MCF 10A (cell line): ENCODE measurements around the gene OR8B4. TPM values are rescaled to one million over a fixed set of nuclear protein-coding genes. Genes with fewer than 3 reads are reported as not detected.

ENCODE experiments used
- BruUV-seq: library from RNA; stranded (reverse); fragments of 400-500 nt; replicated peaks from 2 replicates; lab custom pipeline; 2021; lab: Mats Ljungman, UMichigan
- CTCF ChIA-PET: fragments of 300-600 bp; sonication (Branson Sonifier 250); formaldehyde crosslinking; extraction: SDS; loops from one replicate; lab custom pipeline; 2021; ENCODE audit warnings: antibody characterized with exemption, inconsistent platforms; lab: Yijun Ruan, JAX
- POLR2A ChIA-PET: fragments of 300-600, 350-650 bp; sonication (Branson Sonifier 250); formaldehyde crosslinking; extraction: SDS; loops from one replicate; lab custom pipeline; 2020; ENCODE audit warnings: antibody characterized with exemption, inconsistent platforms; lab: Yijun Ruan, JAX
- DNase-seq: peaks from one replicate; pipeline ENCODE4 v3.0.0-alpha.2; 2018; ENCODE audit not compliant: unreplicated experiment
- H3K27ac Mint-ChIP-seq: one replicate; pipeline ENCODE4 v1.8.0; 2022; ENCODE audit warnings: mild to moderate bottlenecking, low read depth, mixed read lengths; ENCODE audit not compliant: unreplicated experiment
- H3K27me3 Mint-ChIP-seq: one replicate; pipeline ENCODE4 v1.8.0; 2022; ENCODE audit warnings: mixed read lengths; ENCODE audit not compliant: insufficient read depth, unreplicated experiment
- H3K36me3 Mint-ChIP-seq: one replicate; pipeline ENCODE4 v1.8.0; 2022; ENCODE audit warnings: mild to moderate bottlenecking, moderate library complexity, mixed read lengths; ENCODE audit not compliant: insufficient read depth, unreplicated experiment
- H3K4me1 Mint-ChIP-seq: one replicate; pipeline ENCODE4 v1.8.0; 2022; ENCODE audit warnings: mixed read lengths; ENCODE audit not compliant: insufficient read depth, unreplicated experiment
- H3K4me3 Mint-ChIP-seq: one replicate; pipeline ENCODE4 v1.8.0; 2022; ENCODE audit warnings: mild to moderate bottlenecking, moderate library complexity, mixed read lengths; ENCODE audit not compliant: unreplicated experiment
- H3K9me3 Mint-ChIP-seq: one replicate; pipeline ENCODE4 v1.8.0; 2022; ENCODE audit warnings: mixed read lengths; ENCODE audit not compliant: unreplicated experiment
- CTCF ChIP-seq: fragments of 200-600 bp; IDR thresholded peaks from one replicate; pipeline ENCODE4 v1.8.0; 2022; ENCODE audit warnings: antibody characterized with exemption, mild to moderate bottlenecking; ENCODE audit not compliant: unreplicated experiment
- intact Hi-C: fragments of 100-400 bp; cut with micrococcal nuclease; formaldehyde crosslinking; loops from 2 replicates; pipeline ENCODE4 v1.14.1; 2022
- total RNA-seq: library from RNA; stranded (reverse); gene quantifications from 2 replicates; pipeline ENCODE4 v1.2.3, GENCODE V29; 2022

OR8B4 gene
- total RNA-seq, 1 experiment from 2014 or later = not detected

- no peak within 1 kb of the TSS for H3K27ac Mint-ChIP-seq
- DNase-seq = no peak
- H3K36me3 Mint-ChIP-seq = no peaks in the 10 kb centered on the region
- TF ChIP-seq CTCF = no peak
- ChIA-PET CTCF (interaction anchor here (0.6 kb wide), 1 partner anchor 111 kb away, joined by 5 read pairs; no protein-coding TSS in a partner anchor), POLR2A (interaction anchor here (0.6 kb wide), 1 partner anchor 356 kb away, joined by 3 read pairs; no protein-coding TSS in a partner anchor)
- peaks cover 8% of the 10 kb centered on the region for H3K27me3 Mint-ChIP-seq
- H3K9me3 Mint-ChIP-seq = no peaks in the 10 kb centered on the region
- intact Hi-C loops = no loop called here
- BruUV-seq = no TSS peak
- no peak within 1 kb of the TSS for H3K4me3 Mint-ChIP-seq
- peaks cover 5% of the 10 kb centered on the region for H3K4me1 Mint-ChIP-seq
Observed at GRCh38 chr11:124445646-124446150, 21.0 kb upstream of the OR8B4 start, which contains the start of gene OR8B8. Gene OR8B8, minus strand, starts transcription at chr11:124445696. Its CDS starts 4,611 bp downstream, at chr11:124441085.

- CTCF ChIA-PET = interaction anchor here (0.6 to 1.2 kb wide), 3 partner anchors 27 to 391 kb away, joined by 3 to 6 read pairs (median 4); no protein-coding TSS in a partner anchor
- POLR2A ChIA-PET = no interaction called here
- no peak overlapping the region for H3K27ac Mint-ChIP-seq
- peaks cover 5% of the 10 kb centered on the region for H3K4me1 Mint-ChIP-seq
- no TSS peak for BruUV-seq
- TF ChIP-seq CTCF = no peak
- no peaks in the 10 kb centered on the region for H3K9me3 Mint-ChIP-seq
- DNase-seq = no peak
- H3K27me3 Mint-ChIP-seq = peaks cover 31% of the 10 kb centered on the region
- no peak overlapping the region for H3K4me3 Mint-ChIP-seq
- intact Hi-C loops = no loop called here
- H3K36me3 Mint-ChIP-seq = peaks cover 4% of the 10 kb centered on the region
Observed at GRCh38 chr11:124442847-124443246, 18.2 kb upstream of the OR8B4 start.

- no peak for TF ChIP-seq CTCF
- intact Hi-C loops = no loop called here
- no peak for DNase-seq
- Mint-ChIP-seq H3K4me1 (peaks cover 5% of the 10 kb centered on the region), H3K4me3 (no peak overlapping the region), H3K27me3 (peaks cover 35% of the 10 kb centered on the region), H3K27ac (no peak overlapping the region), H3K36me3 (peaks cover 4% of the 10 kb centered on the region), H3K9me3 (no peaks in the 10 kb centered on the region)
- no TSS peak for BruUV-seq
- CTCF ChIA-PET = interaction anchor here (0.6 to 1.2 kb wide), 3 partner anchors 26 to 391 kb away, joined by 3 to 6 read pairs (median 4); no protein-coding TSS in a partner anchor
- POLR2A ChIA-PET = no interaction called here
Observed at GRCh38 chr11:124442442-124442841, 17.8 kb upstream of the OR8B4 start.

GRCh38 chr11:124441519-124441918 is 16.8 kb upstream of the OR8B4 start:
- ChIA-PET CTCF (interaction anchor here (0.5 kb wide), 1 partner anchor 166 kb away, joined by 3 read pairs; no protein-coding TSS in a partner anchor), POLR2A (interaction anchor here (0.6 kb wide), 1 partner anchor 12 kb away, joined by 4 read pairs; no protein-coding TSS in a partner anchor)
- Mint-ChIP-seq H3K4me3 (no peak overlapping the region), H3K4me1 (peaks cover under 1% of the 10 kb centered on the region), H3K27me3 (peaks cover 42% of the 10 kb centered on the region), H3K36me3 (peaks cover 4% of the 10 kb centered on the region), H3K9me3 (no peaks in the 10 kb centered on the region), H3K27ac (no peak overlapping the region)
- no TSS peak for BruUV-seq
- DNase-seq = no peak
- intact Hi-C loops = no loop called here
- no peak for TF ChIP-seq CTCF
